ENCODE data around the gene BAG3.
"Not testable (repeated sequence)": the region's sequence is repeated elsewhere in the genome, so short reads cannot be mapped to it uniquely, and the experiment has no call there.

BAG3 gene

GRCh38 chr10:119694608-119695007 is 43.4 kb downstream of the BAG3 start:
- no peak for DNase-seq

GRCh38 chr10:119700321-119700954 is 49.3 kb downstream of the BAG3 start:
- DNase-seq, result no peak

GRCh38 chr10:119701861-119702260 is 50.7 kb downstream of the BAG3 start:
- no peak for DNase-seq

- no peak for DNase-seq
Measured at GRCh38 chr10:119702583-119702982, 51.4 kb downstream of the BAG3 start.

GRCh38 chr10:119703903-119704508 is 52.8 kb downstream of the BAG3 start:
- no peak for DNase-seq

- DNase-seq, result no peak
Measured at GRCh38 chr10:119705434-119705831, 54.3 kb downstream of the BAG3 start.

GRCh38 chr10:119706521-119707278 is 55.5 kb downstream of the BAG3 start:
- no peak for DNase-seq

- not testable (repeated sequence) for DNase-seq
Measured at GRCh38 chr10:119707331-119707730, 56.2 kb downstream of the BAG3 start.

- DNase-seq, result not testable (repeated sequence)
Measured at GRCh38 chr10:119710935-119711334, 59.8 kb downstream of the BAG3 start.

GRCh38 chr10:119713744-119714483 is 62.7 kb downstream of the BAG3 start:
- DNase-seq, result no peak

GRCh38 chr10:119714484-119714816 is 63.3 kb downstream of the BAG3 start:
- no peak for DNase-seq

- DNase-seq, result no peak
Measured at GRCh38 chr10:119715628-119716505, 64.7 kb downstream of the BAG3 start.

GRCh38 chr10:119723161-119723560 is 72.0 kb downstream of the BAG3 start:
- no peak for DNase-seq

- no peak for DNase-seq
Measured at GRCh38 chr10:119723624-119724023, 72.4 kb downstream of the BAG3 start.

GRCh38 chr10:119724593-119725516 is 73.7 kb downstream of the BAG3 start:
- no peak for DNase-seq

- DNase-seq, result no peak
Measured at GRCh38 chr10:119725517-119725827, 74.3 kb downstream of the BAG3 start.

GRCh38 chr10:119725828-119726675 is 74.9 kb downstream of the BAG3 start, which contains the start of gene INPP5F:
TSS of gene INPP5F (plus strand) at chr10:119726050. CDS start at chr10:119726263, 213 bp downstream.
- peak; percentile 100 for DNase-seq

GRCh38 chr10:119726676-119727261 is 75.6 kb downstream of the BAG3 start:
- DNase-seq, result no peak

Measured in activated CD8-positive, alpha-beta memory T cell treated with anti-CD3 and anti-CD28 coated beads, Interleukin-2, amount 50 U/mL, for 4 hours (primary cell).